Loucy (cell line): ENCODE data around the gene DENND5B.

Experiments
- H2AFZ ChIP-seq: fragments of 200-600 bp; sonication (generic); 2 replicates; pipeline ENCODE4 v1.6.0; 2016; ENCODE audit warnings: antibody characterized with exemption, mild to moderate bottlenecking, low read length, moderate library complexity
- H3F3A ChIP-seq: fragments of 200-600 bp; 2 replicates; pipeline ENCODE4 v1.6.0; 2016; ENCODE audit warnings: antibody characterized with exemption, low read depth, mild to moderate bottlenecking
- H3K27me3 ChIP-seq: fragments of 200-600 bp; sonication (generic); 2 replicates; pipeline ENCODE4 v1.6.1; 2014; ENCODE audit warnings: low read length, mild to moderate bottlenecking; ENCODE audit not compliant: insufficient read depth, poor library complexity, severe bottlenecking
- H3K36me3 ChIP-seq: fragments of 200-600 bp; sonication (generic); 2 replicates; pipeline ENCODE4 v1.6.1; 2016; ENCODE audit warnings: low read length; ENCODE audit not compliant: insufficient read depth
- H3K4me1 ChIP-seq: fragments of 200-600 bp; sonication (generic); 2 replicates; pipeline ENCODE4 v1.5.1; 2014; ENCODE audit warnings: low read length, mild to moderate bottlenecking; ENCODE audit not compliant: insufficient read depth, poor library complexity, severe bottlenecking
- H3K4me2 ChIP-seq: fragments of 200-600 bp; sonication (generic); 2 replicates; pipeline ENCODE4 v1.6.0; 2014; ENCODE audit warnings: antibody characterized with exemption, low read length, low read depth, mild to moderate bottlenecking; ENCODE audit not compliant: poor library complexity, severe bottlenecking
- H3K4me3 ChIP-seq: fragments of 200-600 bp; sonication (generic); 2 replicates; pipeline ENCODE4 v1.5.1; 2014; ENCODE audit warnings: low read length, mild to moderate bottlenecking, mixed read lengths; ENCODE audit not compliant: poor library complexity, severe bottlenecking
- H3K79me2 ChIP-seq: fragments of 200-600 bp; sonication (generic); 2 replicates; pipeline ENCODE4 v1.6.1; 2014; ENCODE audit warnings: low read length; ENCODE audit not compliant: insufficient read depth
- H3K9ac ChIP-seq: fragments of 200-600 bp; sonication (generic); 2 replicates; pipeline ENCODE4 v1.6.0; 2014; ENCODE audit warnings: mild to moderate bottlenecking, low read depth, low read length, moderate library complexity; ENCODE audit not compliant: poor library complexity, severe bottlenecking
- H3K9me2 ChIP-seq: fragments of 200-600 bp; sonication (generic); replicated peaks from 2 replicates; pipeline ENCODE4 v1.6.1; 2016; ENCODE audit warnings: low read depth, low read length, mixed read lengths
- H3K9me3 ChIP-seq: fragments of 200-600 bp; sonication (generic); 2 replicates; pipeline ENCODE4 v1.6.1; 2014; ENCODE audit warnings: mild to moderate bottlenecking, antibody characterized with exemption, low read length, low read depth; ENCODE audit not compliant: insufficient read depth
- H4K20me1 ChIP-seq: fragments of 200-600 bp; sonication (generic); 2 replicates; pipeline ENCODE4 v1.6.0; 2014; ENCODE audit warnings: antibody characterized with exemption, low read length, mild to moderate bottlenecking; ENCODE audit not compliant: insufficient read depth, poor library complexity, severe bottlenecking
- CTCF ChIP-seq: fragments of 200-600 bp; sonication (generic); conservative IDR thresholded peaks from 2 replicates; pipeline ENCODE4 v1.5.1; 2014; ENCODE audit warnings: mild to moderate bottlenecking, antibody characterized with exemption, low read length
- EZH2phosphoT487 ChIP-seq: fragments of 200-600 bp; IDR thresholded peaks from 2 replicates; pipeline ENCODE4 v1.6.1; 2018; ENCODE audit warnings: antibody characterized with exemption, mild to moderate bottlenecking, moderate library complexity, borderline replicate concordance

DENND5B gene

GRCh38 chr12:31481415-31481814 lies 109.5 kb downstream of the DENND5B start:
- peaks cover 6% of the 10 kb centered on the region; the same call in 1 of the 2 replicates for H3K36me3 ChIP-seq
- TF ChIP-seq EZH2phosphoT487 (no peak), CTCF (no peak)
- no peaks in the 10 kb centered on the region for H4K20me1 ChIP-seq
- no peak overlapping the region for H3K4me3 ChIP-seq
- no peak overlapping the region for H3K9ac ChIP-seq
- no peak overlapping the region for H2AFZ ChIP-seq
- no peaks in the 10 kb centered on the region for H3K4me1 ChIP-seq
- H3K4me2 ChIP-seq, result no peak overlapping the region
- H3K9me3 ChIP-seq, result no peaks in the 10 kb centered on the region
- no peaks in the 10 kb centered on the region for H3K27me3 ChIP-seq
- H3F3A ChIP-seq, result no peaks in the 10 kb centered on the region
- no peaks in the 10 kb centered on the region for H3K79me2 ChIP-seq
- H3K9me2 ChIP-seq, result no peaks in the 10 kb centered on the region

- no peak overlapping the region for H3K4me3 ChIP-seq
- H3K9me3 ChIP-seq, result no peaks in the 10 kb centered on the region
- no peaks in the 10 kb centered on the region for H3K79me2 ChIP-seq
- H3F3A ChIP-seq, result no peaks in the 10 kb centered on the region
- H3K4me2 ChIP-seq, result no peak overlapping the region
- TF ChIP-seq CTCF, result no peak
- no peak for TF ChIP-seq EZH2phosphoT487
- no peaks in the 10 kb centered on the region for H3K27me3 ChIP-seq
- H2AFZ ChIP-seq, result no peak overlapping the region
- no peaks in the 10 kb centered on the region for H3K9me2 ChIP-seq
- H3K4me1 ChIP-seq, result no peaks in the 10 kb centered on the region
- no peak overlapping the region for H3K9ac ChIP-seq
- H3K36me3 ChIP-seq, result peaks cover 6% of the 10 kb centered on the region; the same call in 1 of the 2 replicates
- H4K20me1 ChIP-seq, result no peaks in the 10 kb centered on the region
Measured at GRCh38 chr12:31479516-31480210, 111.3 kb downstream of the DENND5B start.

- Histone ChIP-seq H2AFZ (no peak overlapping the region), H3K4me3 (no peak overlapping the region), H4K20me1 (no peaks in the 10 kb centered on the region), H3K27me3 (no peaks in the 10 kb centered on the region), H3K9me2 (no peaks in the 10 kb centered on the region), H3K9me3 (no peaks in the 10 kb centered on the region), H3K4me2 (no peak overlapping the region), H3F3A (no peaks in the 10 kb centered on the region), H3K4me1 (no peaks in the 10 kb centered on the region), H3K36me3 (peaks cover 6% of the 10 kb centered on the region; the same call in 1 of the 2 replicates), H3K79me2 (no peaks in the 10 kb centered on the region), H3K9ac (no peak overlapping the region)
- TF ChIP-seq CTCF, result no peak
- no peak for TF ChIP-seq EZH2phosphoT487
Measured at GRCh38 chr12:31478898-31479297, 112.0 kb downstream of the DENND5B start.
